Measurements from ENCODE around the gene RPA3. TPM values are rescaled to one million over a fixed set of nuclear protein-coding genes. Genes with fewer than 3 reads are reported as not detected.

RPA3 gene
- total RNA-seq, 6 donors from 2014 or later: 6.3 to 31.1 (median 19.5) TPM

DNA sequence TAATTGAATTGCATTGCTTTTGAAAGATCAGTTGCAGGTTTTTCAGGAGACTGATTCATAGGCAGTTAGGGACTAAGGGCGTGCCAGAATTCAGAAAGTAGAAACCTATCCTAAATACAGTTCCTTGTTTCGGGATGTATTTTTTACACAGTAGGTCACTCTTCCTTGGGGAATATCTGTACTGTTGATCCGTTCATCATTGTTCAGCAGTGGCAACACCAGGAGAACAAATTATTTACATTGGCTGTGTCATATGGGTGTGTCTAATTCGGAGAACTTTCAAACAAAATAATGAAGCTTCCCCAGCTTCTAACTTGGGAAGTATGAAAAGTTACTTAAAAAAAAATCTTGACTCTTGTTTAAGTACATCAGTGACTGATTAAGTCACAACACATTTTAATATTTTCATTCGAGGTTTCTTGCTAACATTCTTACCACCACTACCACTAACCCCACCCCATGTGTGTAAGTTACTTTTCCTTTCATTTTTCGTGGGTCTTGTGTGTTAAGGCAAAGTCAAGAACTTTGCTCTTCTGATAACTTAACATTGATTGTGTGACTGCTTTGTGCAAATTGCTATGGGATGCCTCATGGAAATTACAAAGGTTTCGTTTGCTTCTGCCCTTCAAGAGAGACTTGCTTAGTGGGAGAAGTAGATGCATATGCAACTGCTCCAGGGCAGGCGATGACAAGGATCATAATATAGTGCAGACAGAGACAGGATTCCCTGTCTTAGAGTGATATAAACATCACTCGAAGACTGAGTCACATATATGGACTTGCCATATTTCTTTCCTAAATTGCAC is 43.8 kb upstream of the RPA3 start:
- H3K9me3 ChIP-seq: no peaks in the 10 kb centered on the region
- no peaks in the 10 kb centered on the region for H3K27me3 ChIP-seq
- 8 to 15% methylated on average over 9 of the region's 9 CpGs for WGBS, 2 donors
- H3K4me3 ChIP-seq: peak overlapping the region in 3 of 4 donors; percentile 36 to 46 (median 42)
- peak; percentile 34 to 73 for ATAC-seq (ENCODE audit: low FRiP score in 2 of 2)
- H3K4me1 ChIP-seq: peaks cover 9 to 26% (median 14%) of the 10 kb centered on the region in 4 donors
- H3K36me3 ChIP-seq: no peaks in the 10 kb centered on the region
- DNase-seq: no peak
- H3K27ac ChIP-seq: peak overlapping the region; percentile 50 to 82 (median 56)
- TF ChIP-seq POLR2A (IDR thresholded peaks at IDR 0.05) (no peak), EP300 (IDR thresholded peaks at IDR 0.05) (no peak), POLR2AphosphoS5 (IDR thresholded peaks at IDR 0.05) (no peak)
- TF ChIP-seq, protein P1, sequence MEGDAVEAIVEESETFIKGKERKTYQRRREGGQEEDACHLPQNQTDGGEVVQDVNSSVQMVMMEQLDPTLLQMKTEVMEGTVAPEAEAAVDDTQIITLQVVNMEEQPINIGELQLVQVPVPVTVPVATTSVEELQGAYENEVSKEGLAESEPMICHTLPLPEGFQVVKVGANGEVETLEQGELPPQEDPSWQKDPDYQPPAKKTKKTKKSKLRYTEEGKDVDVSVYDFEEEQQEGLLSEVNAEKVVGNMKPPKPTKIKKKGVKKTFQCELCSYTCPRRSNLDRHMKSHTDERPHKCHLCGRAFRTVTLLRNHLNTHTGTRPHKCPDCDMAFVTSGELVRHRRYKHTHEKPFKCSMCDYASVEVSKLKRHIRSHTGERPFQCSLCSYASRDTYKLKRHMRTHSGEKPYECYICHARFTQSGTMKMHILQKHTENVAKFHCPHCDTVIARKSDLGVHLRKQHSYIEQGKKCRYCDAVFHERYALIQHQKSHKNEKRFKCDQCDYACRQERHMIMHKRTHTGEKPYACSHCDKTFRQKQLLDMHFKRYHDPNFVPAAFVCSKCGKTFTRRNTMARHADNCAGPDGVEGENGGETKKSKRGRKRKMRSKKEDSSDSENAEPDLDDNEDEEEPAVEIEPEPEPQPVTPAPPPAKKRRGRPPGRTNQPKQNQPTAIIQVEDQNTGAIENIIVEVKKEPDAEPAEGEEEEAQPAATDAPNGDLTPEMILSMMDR (IDR thresholded peaks at IDR 0.05): no peak

DNA sequence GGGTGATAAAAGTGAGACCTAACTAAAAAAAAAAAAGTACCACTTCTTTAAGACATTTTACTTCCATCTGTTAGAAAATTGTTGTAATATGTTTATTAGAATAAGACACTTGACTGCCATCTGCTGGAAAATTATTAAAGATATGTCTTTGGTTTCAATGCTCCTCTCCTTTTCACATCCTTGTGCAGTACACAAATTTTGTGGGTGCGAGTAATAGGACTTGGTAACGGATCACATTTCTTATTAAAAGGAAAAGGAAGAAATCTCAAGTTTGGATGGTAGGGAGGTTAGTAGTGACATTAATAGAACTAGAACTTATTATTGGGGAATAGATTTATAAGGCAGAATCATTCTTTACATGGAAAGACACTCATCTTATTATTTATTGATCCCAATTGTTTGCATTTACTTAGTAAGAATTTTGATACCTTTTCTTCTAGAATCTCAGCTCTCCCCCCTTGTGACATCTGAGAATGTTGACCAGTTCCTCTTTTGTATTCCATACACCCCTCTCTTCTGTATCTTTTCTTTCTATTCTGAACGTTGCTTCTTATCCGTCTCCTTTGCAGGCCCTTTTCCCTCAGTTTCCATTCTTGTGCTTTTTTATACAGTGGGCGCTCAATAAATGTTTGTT is 43.0 kb upstream of the RPA3 start:
- TF ChIP-seq, protein P1 (IDR thresholded peaks at IDR 0.05): peak in 5 of 6 experiments; percentile 20 to 40 (median 36)
- no peak for TF ChIP-seq POLR2AphosphoS5 (IDR thresholded peaks at IDR 0.05)
- peak overlapping the region in 3 of 4 donors; percentile 36 to 46 (median 42) for H3K4me3 ChIP-seq
- H3K27me3 ChIP-seq: no peaks in the 10 kb centered on the region
- H3K36me3 ChIP-seq: no peaks in the 10 kb centered on the region
- H3K4me1 ChIP-seq: peaks cover 9 to 26% (median 13%) of the 10 kb centered on the region in 4 donors
- H3K9me3 ChIP-seq: no peaks in the 10 kb centered on the region
- 32 to 42% methylated on average over 5 of the region's 5 CpGs for WGBS, 2 donors
- ATAC-seq (ENCODE audit: low FRiP score in 2 of 2) (peak in 1 of 2 donors; percentile 76), DNase-seq (no peak)
- H3K27ac ChIP-seq: peak overlapping the region; percentile 50 to 82 (median 56)

DNA sequence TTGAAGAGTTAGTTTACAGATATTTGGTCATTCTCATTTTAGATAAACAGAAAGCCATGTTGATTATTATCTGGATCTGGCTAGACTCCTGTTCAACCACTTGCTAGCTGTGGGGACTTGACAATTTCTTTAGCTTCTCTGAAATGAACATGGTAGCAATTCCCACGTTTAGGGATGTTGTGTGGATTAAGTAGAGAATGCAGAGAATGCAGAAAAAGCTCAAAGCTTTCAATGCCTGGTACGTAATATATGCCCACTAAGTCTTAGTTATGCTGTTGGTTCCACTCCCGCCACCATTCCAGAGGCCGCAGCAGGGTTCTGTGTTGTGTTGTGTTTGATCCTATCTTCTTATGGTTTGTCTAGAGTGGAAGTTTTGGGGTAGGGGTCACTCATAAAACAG is 39.2 kb upstream of the RPA3 start:
- no peak overlapping the region for H3K27ac ChIP-seq
- peaks cover 5 to 15% (median 7%) of the 10 kb centered on the region in 4 donors for H3K4me1 ChIP-seq
- 68 to 85% methylated on average over 4 of the region's 4 CpGs for WGBS, 2 donors
- H3K4me3 ChIP-seq: no peak overlapping the region
- ATAC-seq (ENCODE audit: low FRiP score in 2 of 2) (no peak), DNase-seq (no peak)
- TF ChIP-seq POLR2AphosphoS5 (IDR thresholded peaks at IDR 0.05) (no peak), EP300 (IDR thresholded peaks at IDR 0.05) (no peak), POLR2A (IDR thresholded peaks at IDR 0.05) (no peak)
- TF ChIP-seq, protein P1 (IDR thresholded peaks at IDR 0.05): no peak
- H3K27me3 ChIP-seq: no peaks in the 10 kb centered on the region
- H3K9me3 ChIP-seq: no peaks in the 10 kb centered on the region
- H3K36me3 ChIP-seq: no peaks in the 10 kb centered on the region

DNA sequence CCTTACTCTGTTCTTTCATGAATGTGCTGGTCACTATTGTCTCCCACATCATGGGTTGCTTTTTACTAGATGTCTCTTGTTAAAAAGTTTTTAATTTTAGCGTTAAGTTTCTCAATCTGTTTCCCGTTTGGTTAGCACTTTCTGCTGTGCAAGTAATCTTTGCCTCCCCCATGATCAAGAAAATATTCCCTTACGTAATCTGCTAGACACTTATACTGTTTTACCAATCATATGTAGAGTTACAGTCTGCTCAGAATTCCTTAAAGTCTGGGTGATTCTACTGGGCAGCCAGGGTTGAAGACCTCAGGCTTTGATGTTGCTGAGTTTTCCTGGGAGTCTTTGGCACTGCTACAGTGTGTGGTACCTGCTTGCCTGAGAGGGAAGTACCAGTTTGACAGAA is 38.2 kb upstream of the RPA3 start:
- 80 to 89% methylated on average over 3 of the region's 3 CpGs for WGBS, 2 donors
- Histone ChIP-seq H3K4me1 (peaks cover 2 to 9% (median 3%) of the 10 kb centered on the region in 4 donors), H3K9me3 (no peaks in the 10 kb centered on the region), H3K36me3 (no peaks in the 10 kb centered on the region), H3K4me3 (no peak overlapping the region), H3K27ac (no peak overlapping the region), H3K27me3 (no peaks in the 10 kb centered on the region)
- DNase-seq (no peak), ATAC-seq (ENCODE audit: low FRiP score in 2 of 2) (no peak)
- no peak for TF ChIP-seq POLR2AphosphoS5 (IDR thresholded peaks at IDR 0.05)
- TF ChIP-seq EP300 (IDR thresholded peaks at IDR 0.05): no peak
- TF ChIP-seq, protein P1 (IDR thresholded peaks at IDR 0.05): no peak
- no peak for TF ChIP-seq POLR2A (IDR thresholded peaks at IDR 0.05)

All from upper lobe of left lung (tissue), 6 donors.